Measurements from ENCODE around the gene SOCS1. TPM values are rescaled to one million over a fixed set of nuclear protein-coding genes. Genes with fewer than 3 reads are reported as not detected.

Gene SOCS1
- polyA plus RNA-seq, 1 of the 3 experiments (the other 2 are of a cell fraction), result 8.6 TPM

GRCh38 chr16:11292076-11292748 is 36.2 kb upstream of the SOCS1 start:
- H3K9me2 ChIP-seq, result no peaks in the 10 kb centered on the region
- no peak for DNase-seq
- H3K4me3 ChIP-seq (ENCODE audit: low read depth in 2 of 2, low read length in 1 of 2), result no peak overlapping the region
- ChIA-PET POLR2A (no interaction called here), CTCF (interaction anchor here (1.4 kb wide), 1 partner anchor 36 kb away, joined by 8 read pairs; the partner anchor contains the start of gene SOCS1)
- H3K79me2 ChIP-seq (ENCODE audit: insufficient read depth), result no peaks in the 10 kb centered on the region
- no peak overlapping the region for H3K27ac ChIP-seq (ENCODE audit: low read depth in 2 of 2, low read length in 1 of 2)
- H3K9ac ChIP-seq, result no peak overlapping the region
- WGBS (ENCODE audit: low lambda C conversion rate), result 69% methylated on average over 7 of the region's 7 CpGs
- H3K4me1 ChIP-seq (ENCODE audit: control insufficient read depth in 1 of 2, insufficient read depth in 2 of 2, low read depth in 1 of 2, low read length in 1 of 2), result peaks cover 0 to 8% of the 10 kb centered on the region in 2 experiments; a peak in 2 of 4 replicates
- H4K20me1 ChIP-seq (ENCODE audit: insufficient read depth), result no peaks in the 10 kb centered on the region
- H3K27me3 ChIP-seq (ENCODE audit: insufficient read depth), result no peaks in the 10 kb centered on the region
- H3K4me2 ChIP-seq, result no peak overlapping the region
- no peak for TF ChIP-seq RAD21 (IDR thresholded peaks at IDR 0.05; ENCODE audit: low read length)
- no peak for TF ChIP-seq FOXM1 (IDR thresholded peaks at IDR 0.05; ENCODE audit: low read depth)
- TF ChIP-seq RFX5 (IDR thresholded peaks at IDR 0.05; ENCODE audit: low read length), result no peak
- TF ChIP-seq NRF1 (IDR thresholded peaks at IDR 0.05; ENCODE audit: low read depth, low read length), result no peak
- no peak for TF ChIP-seq GATA2 (CRISPR knock-in tag; IDR thresholded peaks at IDR 0.05)
- no peak for TF ChIP-seq TEAD4 (IDR thresholded peaks at IDR 0.05; ENCODE audit: borderline replicate concordance, insufficient read depth)
- no peak for TF ChIP-seq MXI1 (IDR thresholded peaks at IDR 0.05; ENCODE audit: low read depth, low read length)
- no peak overlapping the region for H2AFZ ChIP-seq (ENCODE audit: low read depth)
- H3F3A ChIP-seq (replicated peaks; ENCODE audit: insufficient read depth), result no peaks in the 10 kb centered on the region
- H3K9me3 ChIP-seq, result no peaks in the 10 kb centered on the region
- no peaks in the 10 kb centered on the region for H3K36me3 ChIP-seq (replicated peaks in 1 of 2; ENCODE audit: control insufficient read depth in 1 of 2, insufficient read depth in 2 of 2, low read length in 1 of 2)

DNA sequence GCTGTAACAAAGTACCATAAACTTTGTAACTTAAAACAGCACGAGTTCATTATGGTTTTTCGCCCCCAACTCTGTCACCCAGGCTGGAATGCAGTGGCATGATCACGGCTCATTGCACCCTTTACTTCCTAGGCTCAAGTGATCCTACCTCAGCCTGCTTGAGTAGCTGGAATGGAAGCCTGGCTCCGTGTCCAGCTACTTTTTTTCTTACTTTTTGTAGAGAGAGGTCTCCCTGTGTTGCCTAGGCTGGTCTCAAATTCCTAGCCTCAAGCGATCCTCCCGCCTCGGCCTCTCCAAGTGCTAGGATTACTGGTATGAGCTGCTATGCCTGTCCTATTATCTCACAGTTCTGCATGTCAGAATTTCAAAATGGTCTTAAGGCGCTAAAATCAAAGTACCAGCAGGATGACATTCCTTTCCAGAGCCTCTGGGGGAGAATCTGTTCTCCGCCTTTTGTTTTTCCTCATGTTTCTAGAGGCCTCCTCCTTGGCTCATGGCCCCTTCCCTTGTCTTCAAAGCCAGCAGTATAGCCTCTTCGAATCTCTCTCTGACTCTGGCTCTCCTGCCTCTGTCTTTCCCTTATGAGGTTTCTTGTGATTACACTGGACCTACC is 35.2 kb upstream of the SOCS1 start:
- Histone ChIP-seq H3K4me2 (no peak overlapping the region), H3K9me3 (no peaks in the 10 kb centered on the region), H3K4me3 (ENCODE audit: low read depth in 2 of 2, low read length in 1 of 2) (no peak overlapping the region), H3K9me2 (no peaks in the 10 kb centered on the region), H4K20me1 (ENCODE audit: insufficient read depth) (no peaks in the 10 kb centered on the region), H3K27me3 (ENCODE audit: insufficient read depth) (no peaks in the 10 kb centered on the region), H3K79me2 (ENCODE audit: insufficient read depth) (no peaks in the 10 kb centered on the region), H3K9ac (no peak overlapping the region), H3K36me3 (replicated peaks in 1 of 2; ENCODE audit: control insufficient read depth in 1 of 2, insufficient read depth in 2 of 2, low read length in 1 of 2) (no peaks in the 10 kb centered on the region), H2AFZ (ENCODE audit: low read depth) (no peak overlapping the region), H3K4me1 (ENCODE audit: control insufficient read depth in 1 of 2, insufficient read depth in 2 of 2, low read depth in 1 of 2, low read length in 1 of 2) (no peaks in the 10 kb centered on the region), H3F3A (replicated peaks; ENCODE audit: insufficient read depth) (no peaks in the 10 kb centered on the region), H3K27ac (ENCODE audit: low read depth in 2 of 2, low read length in 1 of 2) (no peak overlapping the region)
- TF ChIP-seq FOSL2 (IDR thresholded peaks at IDR 0.05; ENCODE audit: borderline replicate concordance, low read depth) (no peak), FOXJ3 (CRISPR knock-in tag; IDR thresholded peaks at IDR 0.05) (no peak), USF1 (IDR thresholded peaks at IDR 0.05; ENCODE audit: borderline replicate concordance, low read depth) (no peak), RCOR1 (IDR thresholded peaks at IDR 0.05; ENCODE audit: low read length) (no peak), RFX5 (IDR thresholded peaks at IDR 0.05; ENCODE audit: low read length) (no peak), EZH2phosphoT487 (IDR thresholded peaks at IDR 0.05; ENCODE audit: borderline replicate concordance, low read depth) (no peak), PBX3 (IDR thresholded peaks at IDR 0.05) (no peak), TEAD4 (IDR thresholded peaks at IDR 0.05; ENCODE audit: borderline replicate concordance, insufficient read depth) (no peak), GABPA (IDR thresholded peaks at IDR 0.05; ENCODE audit: low read depth) (no peak), NRF1 (IDR thresholded peaks at IDR 0.05; ENCODE audit: low read depth, low read length) (no peak), YY1 (IDR thresholded peaks at IDR 0.05; ENCODE audit: low read depth) (no peak), MEF2A (IDR thresholded peaks at IDR 0.05; ENCODE audit: borderline replicate concordance, low read depth) (no peak), CHD2 (IDR thresholded peaks at IDR 0.05; ENCODE audit: low read length, partially characterized antibody) (no peak), SIN3A (IDR thresholded peaks at IDR 0.05; ENCODE audit: borderline replicate concordance, low read depth, low read length) (no peak), TCF12 (IDR thresholded peaks at IDR 0.05) (no peak)
- TF ChIP-seq, protein P1, sequence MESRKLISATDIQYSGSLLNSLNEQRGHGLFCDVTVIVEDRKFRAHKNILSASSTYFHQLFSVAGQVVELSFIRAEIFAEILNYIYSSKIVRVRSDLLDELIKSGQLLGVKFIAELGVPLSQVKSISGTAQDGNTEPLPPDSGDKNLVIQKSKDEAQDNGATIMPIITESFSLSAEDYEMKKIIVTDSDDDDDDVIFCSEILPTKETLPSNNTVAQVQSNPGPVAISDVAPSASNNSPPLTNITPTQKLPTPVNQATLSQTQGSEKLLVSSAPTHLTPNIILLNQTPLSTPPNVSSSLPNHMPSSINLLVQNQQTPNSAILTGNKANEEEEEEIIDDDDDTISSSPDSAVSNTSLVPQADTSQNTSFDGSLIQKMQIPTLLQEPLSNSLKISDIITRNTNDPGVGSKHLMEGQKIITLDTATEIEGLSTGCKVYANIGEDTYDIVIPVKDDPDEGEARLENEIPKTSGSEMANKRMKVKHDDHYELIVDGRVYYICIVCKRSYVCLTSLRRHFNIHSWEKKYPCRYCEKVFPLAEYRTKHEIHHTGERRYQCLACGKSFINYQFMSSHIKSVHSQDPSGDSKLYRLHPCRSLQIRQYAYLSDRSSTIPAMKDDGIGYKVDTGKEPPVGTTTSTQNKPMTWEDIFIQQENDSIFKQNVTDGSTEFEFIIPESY (IDR thresholded peaks at IDR 0.05; ENCODE audit: borderline replicate concordance, low read depth), result no peak
- TF ChIP-seq, protein P2, sequence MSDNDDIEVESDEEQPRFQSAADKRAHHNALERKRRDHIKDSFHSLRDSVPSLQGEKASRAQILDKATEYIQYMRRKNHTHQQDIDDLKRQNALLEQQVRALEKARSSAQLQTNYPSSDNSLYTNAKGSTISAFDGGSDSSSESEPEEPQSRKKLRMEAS (IDR thresholded peaks at IDR 0.05; ENCODE audit: low read depth), result no peak
- no peak for DNase-seq
- WGBS (ENCODE audit: low lambda C conversion rate), result 78% methylated on average over 10 of the region's 10 CpGs
- ChIA-PET POLR2A (no interaction called here), CTCF (no interaction called here)
